ENCODE measurements around the gene DNAH2. TPM values are rescaled to one million over a fixed set of nuclear protein-coding genes. Genes with fewer than 3 reads are reported as not detected.
A peak's percentile ranks its signal among the peaks of the same experiment; 100 is the strongest.

Gene DNAH2
- total RNA-seq, 2 experiments from 2014 or later = not detected

DNA sequence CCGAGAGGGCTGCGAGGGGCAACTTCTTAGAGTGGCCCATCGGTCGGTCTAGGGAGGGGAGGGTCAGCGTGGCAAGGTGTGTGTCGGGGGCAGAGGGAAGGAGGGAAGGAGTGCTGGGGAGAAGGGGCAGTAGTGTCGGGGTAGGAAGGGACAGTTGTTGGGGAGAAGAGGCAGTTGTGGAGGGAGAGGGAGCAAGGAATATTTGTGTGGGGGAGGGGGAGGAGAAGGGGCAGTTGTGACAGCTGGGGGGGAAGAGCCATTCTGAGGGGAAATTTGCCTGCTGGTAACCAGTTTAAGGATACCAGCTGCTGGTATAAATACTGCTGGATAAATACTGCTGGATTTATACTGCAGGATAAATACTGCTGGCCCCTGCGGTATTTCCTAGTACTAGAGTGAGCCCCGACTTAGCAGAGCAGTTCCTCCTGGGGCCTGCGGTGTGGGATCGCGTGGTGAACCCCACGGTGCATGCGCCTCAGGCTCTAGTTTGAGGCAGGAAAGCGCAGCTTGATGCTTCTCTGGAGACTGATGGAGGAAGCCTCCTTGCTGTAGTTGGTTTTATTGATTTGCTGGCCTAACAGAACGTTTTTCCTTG is 309 bp downstream of the DNAH2 start:
- CTCF ChIA-PET (ENCODE audit: unreplicated experiment) = no interaction called here
- intact Hi-C loops (cut with micrococcal nuclease; ENCODE audit: unreplicated experiment) = no loop called here
- POLR2A ChIA-PET = no interaction called here
- BruUV-seq (replicated peaks) = no TSS peak
- no peak for DNase-seq (ENCODE audit: low spot score)
- Histone ChIP-seq H3K4me3 (ENCODE audit: low read depth, low read length, poor library complexity, severe bottlenecking) (no peak overlapping the region), H3K9me3 (ENCODE audit: low read length) (no peaks in the 10 kb centered on the region), H3K4me1 (ENCODE audit: insufficient read depth, low read length, poor library complexity, severe bottlenecking) (no peaks in the 10 kb centered on the region), H3K4me2 (ENCODE audit: low read length) (peak overlapping the region; percentile 20; the same call in 1 of the 2 replicates), H3K9me2 (ENCODE audit: insufficient read depth, low read length) (no peaks in the 10 kb centered on the region), H3K79me2 (ENCODE audit: insufficient read depth, low read depth, low read length) (no peaks in the 10 kb centered on the region), H3K27ac (ENCODE audit: low read depth, low read length, poor library complexity, severe bottlenecking) (no peak overlapping the region), H3K36me3 (ENCODE audit: insufficient read depth, low read length) (no peaks in the 10 kb centered on the region), H2AFZ (ENCODE audit: low read length) (no peak overlapping the region), H4K20me1 (ENCODE audit: insufficient read depth, low read length) (no peaks in the 10 kb centered on the region)
- TF ChIP-seq, protein P1, sequence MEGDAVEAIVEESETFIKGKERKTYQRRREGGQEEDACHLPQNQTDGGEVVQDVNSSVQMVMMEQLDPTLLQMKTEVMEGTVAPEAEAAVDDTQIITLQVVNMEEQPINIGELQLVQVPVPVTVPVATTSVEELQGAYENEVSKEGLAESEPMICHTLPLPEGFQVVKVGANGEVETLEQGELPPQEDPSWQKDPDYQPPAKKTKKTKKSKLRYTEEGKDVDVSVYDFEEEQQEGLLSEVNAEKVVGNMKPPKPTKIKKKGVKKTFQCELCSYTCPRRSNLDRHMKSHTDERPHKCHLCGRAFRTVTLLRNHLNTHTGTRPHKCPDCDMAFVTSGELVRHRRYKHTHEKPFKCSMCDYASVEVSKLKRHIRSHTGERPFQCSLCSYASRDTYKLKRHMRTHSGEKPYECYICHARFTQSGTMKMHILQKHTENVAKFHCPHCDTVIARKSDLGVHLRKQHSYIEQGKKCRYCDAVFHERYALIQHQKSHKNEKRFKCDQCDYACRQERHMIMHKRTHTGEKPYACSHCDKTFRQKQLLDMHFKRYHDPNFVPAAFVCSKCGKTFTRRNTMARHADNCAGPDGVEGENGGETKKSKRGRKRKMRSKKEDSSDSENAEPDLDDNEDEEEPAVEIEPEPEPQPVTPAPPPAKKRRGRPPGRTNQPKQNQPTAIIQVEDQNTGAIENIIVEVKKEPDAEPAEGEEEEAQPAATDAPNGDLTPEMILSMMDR (conservative IDR thresholded peaks at IDR 0.05; ENCODE audit: low read length) = no peak
- no peak for TF ChIP-seq EZH2phosphoT487 (IDR thresholded peaks at IDR 0.05; ENCODE audit: borderline replicate concordance, low read depth, low read length)

DNA sequence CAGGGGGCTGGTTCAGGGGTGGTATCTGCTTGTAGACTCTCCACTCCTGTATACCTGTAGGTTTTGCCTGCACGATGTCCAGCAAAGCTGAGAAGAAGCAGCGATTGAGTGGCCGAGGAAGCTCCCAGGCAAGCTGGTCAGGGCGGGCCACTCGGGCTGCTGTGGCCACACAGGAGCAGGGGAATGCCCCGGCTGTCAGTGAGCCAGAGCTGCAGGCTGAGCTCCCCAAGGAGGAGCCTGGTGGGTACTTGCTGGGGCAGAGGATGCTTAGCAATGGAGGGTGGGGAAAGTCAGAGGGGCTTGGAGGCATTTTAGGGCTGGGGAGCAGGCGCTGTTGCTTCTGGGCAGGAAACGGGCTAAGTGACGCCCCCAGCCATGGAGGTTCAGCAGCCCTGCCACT is 2.1 kb downstream of the DNAH2 start:
- Histone ChIP-seq H3K4me1 (ENCODE audit: insufficient read depth, low read length, poor library complexity, severe bottlenecking) (no peaks in the 10 kb centered on the region), H3K36me3 (ENCODE audit: insufficient read depth, low read length) (no peaks in the 10 kb centered on the region), H3K4me3 (ENCODE audit: low read depth, low read length, poor library complexity, severe bottlenecking) (no peak overlapping the region), H3K4me2 (ENCODE audit: low read length) (no peak overlapping the region), H3K27ac (ENCODE audit: low read depth, low read length, poor library complexity, severe bottlenecking) (no peak overlapping the region), H3K79me2 (ENCODE audit: insufficient read depth, low read depth, low read length) (no peaks in the 10 kb centered on the region), H3K9me3 (ENCODE audit: low read length) (no peaks in the 10 kb centered on the region), H3K9me2 (ENCODE audit: insufficient read depth, low read length) (no peaks in the 10 kb centered on the region), H4K20me1 (ENCODE audit: insufficient read depth, low read length) (no peaks in the 10 kb centered on the region), H2AFZ (ENCODE audit: low read length) (no peak overlapping the region)
- TF ChIP-seq, protein P1 (conservative IDR thresholded peaks at IDR 0.05; ENCODE audit: low read length) = no peak
- TF ChIP-seq EZH2phosphoT487 (IDR thresholded peaks at IDR 0.05; ENCODE audit: borderline replicate concordance, low read depth, low read length) = no peak
- intact Hi-C loops (cut with micrococcal nuclease; ENCODE audit: unreplicated experiment) = no loop called here
- ChIA-PET POLR2A (no interaction called here), CTCF (ENCODE audit: unreplicated experiment) (no interaction called here)
- no TSS peak for BruUV-seq (replicated peaks)
- no peak for DNase-seq (ENCODE audit: low spot score)

DNA sequence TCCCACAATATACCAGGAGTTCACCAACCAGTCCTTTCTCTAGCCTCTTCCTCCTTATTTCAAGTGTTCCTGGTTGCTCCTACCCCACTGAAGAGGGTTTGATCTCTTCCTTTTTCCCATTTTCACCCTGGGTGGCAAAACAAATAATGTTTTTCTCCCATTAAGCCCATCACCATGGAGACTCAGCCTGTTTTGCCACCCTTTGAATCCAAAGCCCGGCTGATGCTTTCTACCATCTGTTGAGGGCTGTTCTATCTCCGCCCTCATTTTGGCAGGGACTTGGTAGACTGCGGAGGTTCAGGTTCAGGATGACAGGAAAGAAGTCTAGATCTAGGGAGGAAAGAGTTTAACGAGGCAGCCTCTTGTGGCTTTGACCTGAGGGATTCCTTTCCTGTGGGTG is 2.6 kb downstream of the DNAH2 start:
- Histone ChIP-seq H3K27ac (ENCODE audit: low read depth, low read length, poor library complexity, severe bottlenecking) (no peak overlapping the region), H3K9me2 (ENCODE audit: insufficient read depth, low read length) (no peaks in the 10 kb centered on the region), H3K4me2 (ENCODE audit: low read length) (no peak overlapping the region), H3K79me2 (ENCODE audit: insufficient read depth, low read depth, low read length) (no peaks in the 10 kb centered on the region), H2AFZ (ENCODE audit: low read length) (no peak overlapping the region), H3K36me3 (ENCODE audit: insufficient read depth, low read length) (no peaks in the 10 kb centered on the region), H4K20me1 (ENCODE audit: insufficient read depth, low read length) (no peaks in the 10 kb centered on the region), H3K4me1 (ENCODE audit: insufficient read depth, low read length, poor library complexity, severe bottlenecking) (no peaks in the 10 kb centered on the region), H3K9me3 (ENCODE audit: low read length) (no peaks in the 10 kb centered on the region), H3K4me3 (ENCODE audit: low read depth, low read length, poor library complexity, severe bottlenecking) (no peak overlapping the region)
- no peak for DNase-seq (ENCODE audit: low spot score)
- intact Hi-C loops (cut with micrococcal nuclease; ENCODE audit: unreplicated experiment) = no loop called here
- no TSS peak for BruUV-seq (replicated peaks)
- CTCF ChIA-PET (ENCODE audit: unreplicated experiment) = no interaction called here
- POLR2A ChIA-PET = interaction anchor here (0.7 kb wide), 2 partner anchors 11 to 100 kb away, joined by 3 to 7 read pairs; no protein-coding TSS in a partner anchor
- no peak for TF ChIP-seq EZH2phosphoT487 (IDR thresholded peaks at IDR 0.05; ENCODE audit: borderline replicate concordance, low read depth, low read length)
- TF ChIP-seq, protein P1 (conservative IDR thresholded peaks at IDR 0.05; ENCODE audit: low read length) = no peak
